SH-SY5Y (cell line): ENCODE results near the gene SRGAP3.

Source experiments
- GATA2 ChIP-seq: IDR thresholded peaks from 2 replicates; pipeline ENCODE4 v1.6.1; 2011; ENCODE audit warnings: mild to moderate bottlenecking, low read depth, low read length
- GATA3 ChIP-seq: IDR thresholded peaks from 2 replicates; pipeline ENCODE4 v1.6.1; 2011; ENCODE audit warnings: low read depth, mild to moderate bottlenecking, low read length, moderate library complexity

- TF ChIP-seq GATA3 (no peak), GATA2 (no peak)
These were observed 46.8 kb upstream of the SRGAP3 start for GRCh38 chr3:9296241-9296640.
